ENCODE data around the gene MGLL. TPM values are rescaled to one million over a fixed set of nuclear protein-coding genes. Genes with fewer than 3 reads are reported as not detected.

MGLL gene
- total and polyA plus RNA-seq, 2 experiments from 2014 or later = 58.7 to 184 TPM

DNA sequence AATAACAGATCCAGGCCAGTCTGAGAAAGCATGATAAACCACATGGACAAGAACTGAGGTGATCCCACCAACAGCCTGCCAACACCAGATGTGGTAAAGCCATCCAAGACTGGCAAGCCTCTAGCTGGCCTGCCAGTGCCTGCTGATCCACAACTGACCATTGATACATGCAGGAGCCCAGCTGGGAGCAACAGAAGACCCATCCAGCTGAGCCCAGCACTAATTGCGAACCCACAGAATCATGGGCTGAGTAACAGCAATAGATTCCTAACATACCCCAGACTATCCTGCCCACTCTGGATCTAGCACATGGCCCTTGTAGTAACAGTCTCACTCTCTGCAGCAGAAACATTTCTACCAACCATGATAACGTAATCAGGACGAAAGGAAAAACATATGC lies 10.6 kb downstream of the MGLL start:
- H3K9me3 ChIP-seq (ENCODE audit: low read depth) = no peaks in the 10 kb centered on the region
- H3F3A ChIP-seq (ENCODE audit: insufficient read depth) = 0 out of 2 replicates have a peak, but pooled peaks cover 2% of the 10 kb centered on the region
- no peak for DNase-seq
- no peak overlapping the region for H3K9ac ChIP-seq
- 98 to 99% methylated on average over 3 of the region's 3 CpGs for WGBS, 2 experiments (ENCODE audit: low coverage in 1 of 2, low lambda C conversion rate in 2 of 2, missing lambda C conversion rate in 2 of 2)
- H3K4me2 ChIP-seq (ENCODE audit: unreplicated experiment) = no peak overlapping the region
- in situ Hi-C loops (cut with MboI) = no loop called here
- no peaks in the 10 kb centered on the region for H3K9me2 ChIP-seq (ENCODE audit: insufficient read depth)
- H3K27me3 ChIP-seq (replicated peaks; ENCODE audit: insufficient read depth) = no peaks in the 10 kb centered on the region
- H4K20me1 ChIP-seq (ENCODE audit: insufficient read depth) = no peaks in the 10 kb centered on the region
- TF ChIP-seq EZH2 (IDR thresholded peaks at IDR 0.05; ENCODE audit: insufficient read depth, poor library complexity, severe bottlenecking) (no peak), EZH2phosphoT487 (IDR thresholded peaks at IDR 0.05; ENCODE audit: insufficient read depth, low read depth) (no peak)
- H3K4me1 ChIP-seq (ENCODE audit: insufficient read depth) = peaks cover under 1% of the 10 kb centered on the region; the same call in 1 of the 2 replicates
- H3K79me2 ChIP-seq (ENCODE audit: insufficient read depth) = peaks cover 71% of the 10 kb centered on the region
- H3K27ac ChIP-seq = no peak overlapping the region
- no peak overlapping the region for H2AFZ ChIP-seq
- H3K4me3 ChIP-seq = no peak overlapping the region
- H3K36me3 ChIP-seq (ENCODE audit: low read depth) = peaks cover 23% of the 10 kb centered on the region

DNA sequence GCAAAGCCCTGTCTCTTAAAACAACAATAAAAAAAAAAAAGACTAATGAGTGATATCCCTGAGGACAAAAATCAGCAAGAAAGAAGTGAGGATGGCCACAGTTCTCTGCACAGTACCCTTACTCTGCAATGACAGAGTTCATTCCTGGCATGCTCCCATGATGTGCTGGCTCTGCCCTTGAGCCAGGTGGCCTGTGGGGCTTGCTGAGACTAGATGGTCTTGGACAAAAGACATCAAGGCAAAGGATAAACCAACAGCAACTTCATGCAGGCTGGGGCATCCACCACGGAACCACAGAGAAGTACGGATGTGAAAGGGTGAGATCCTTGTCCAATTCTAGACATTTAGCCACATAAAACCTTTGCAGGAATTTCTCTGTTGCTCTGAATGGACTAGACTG lies 12.7 kb downstream of the MGLL start:
- Histone ChIP-seq H3K4me2 (ENCODE audit: unreplicated experiment) (no peak overlapping the region), H2AFZ (no peak overlapping the region), H3K36me3 (ENCODE audit: low read depth) (peaks cover 23% of the 10 kb centered on the region), H4K20me1 (ENCODE audit: insufficient read depth) (no peaks in the 10 kb centered on the region), H3K4me1 (ENCODE audit: insufficient read depth) (peaks cover 7% of the 10 kb centered on the region), H3K9me3 (ENCODE audit: low read depth) (no peaks in the 10 kb centered on the region), H3K27me3 (replicated peaks; ENCODE audit: insufficient read depth) (no peaks in the 10 kb centered on the region), H3K9me2 (ENCODE audit: insufficient read depth) (no peaks in the 10 kb centered on the region), H3F3A (ENCODE audit: insufficient read depth) (peaks cover 13% of the 10 kb centered on the region), H3K9ac (no peak overlapping the region), H3K27ac (no peak overlapping the region), H3K4me3 (no peak overlapping the region), H3K79me2 (ENCODE audit: insufficient read depth) (peaks cover 52% of the 10 kb centered on the region)
- in situ Hi-C loops (cut with MboI) = loop anchor here (10.0 kb wide), 1 partner anchor 115 kb away; no protein-coding TSS in a partner anchor
- 100% methylated on average over 2 of the region's 2 CpGs for WGBS, 2 experiments (ENCODE audit: low coverage in 1 of 2, low lambda C conversion rate in 2 of 2, missing lambda C conversion rate in 2 of 2)
- DNase-seq = no peak
- TF ChIP-seq EZH2phosphoT487 (IDR thresholded peaks at IDR 0.05; ENCODE audit: insufficient read depth, low read depth) (no peak), EZH2 (IDR thresholded peaks at IDR 0.05; ENCODE audit: insufficient read depth, poor library complexity, severe bottlenecking) (no peak)

DNA sequence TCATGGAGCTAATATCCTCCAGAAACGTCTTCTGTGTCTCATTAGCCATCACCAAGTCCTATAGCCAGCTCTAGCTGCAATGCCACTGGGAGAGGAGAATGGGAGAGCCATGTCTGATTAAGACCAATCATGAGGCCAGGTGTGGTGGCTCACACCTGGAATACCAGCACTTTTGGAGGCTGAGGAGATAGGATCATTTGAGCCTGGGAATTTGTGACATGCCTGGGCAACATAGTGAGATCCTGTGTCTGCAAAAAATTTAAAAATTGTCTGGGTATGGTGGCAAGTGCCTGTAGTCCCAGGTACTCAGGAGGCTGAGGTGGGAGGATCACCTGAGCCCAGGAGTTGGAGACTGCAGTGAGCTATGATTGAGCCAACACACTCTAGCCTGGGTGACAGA lies 13.1 kb downstream of the MGLL start:
- Histone ChIP-seq H3K4me1 (ENCODE audit: insufficient read depth) (peaks cover 9% of the 10 kb centered on the region), H3K36me3 (ENCODE audit: low read depth) (peaks cover 23% of the 10 kb centered on the region), H3K4me2 (ENCODE audit: unreplicated experiment) (no peak overlapping the region), H3K9me2 (ENCODE audit: insufficient read depth) (no peaks in the 10 kb centered on the region), H3K27ac (no peak overlapping the region), H3F3A (ENCODE audit: insufficient read depth) (peaks cover 16% of the 10 kb centered on the region), H3K9ac (no peak overlapping the region), H2AFZ (no peak overlapping the region), H4K20me1 (ENCODE audit: insufficient read depth) (no peaks in the 10 kb centered on the region), H3K79me2 (ENCODE audit: insufficient read depth) (peaks cover 48% of the 10 kb centered on the region), H3K27me3 (replicated peaks; ENCODE audit: insufficient read depth) (no peaks in the 10 kb centered on the region), H3K9me3 (ENCODE audit: low read depth) (no peaks in the 10 kb centered on the region), H3K4me3 (no peak overlapping the region)
- in situ Hi-C loops (cut with MboI) = loop anchor here (10.0 kb wide), 1 partner anchor 114 kb away; no protein-coding TSS in a partner anchor
- DNase-seq = no peak
- WGBS, 2 experiments (ENCODE audit: low coverage in 1 of 2, low lambda C conversion rate in 2 of 2, missing lambda C conversion rate in 2 of 2) = 92 to 100% methylated on average over 1 of the region's 1 CpG
- TF ChIP-seq EZH2phosphoT487 (IDR thresholded peaks at IDR 0.05; ENCODE audit: insufficient read depth, low read depth) (no peak), EZH2 (IDR thresholded peaks at IDR 0.05; ENCODE audit: insufficient read depth, poor library complexity, severe bottlenecking) (no peak)

DNA sequence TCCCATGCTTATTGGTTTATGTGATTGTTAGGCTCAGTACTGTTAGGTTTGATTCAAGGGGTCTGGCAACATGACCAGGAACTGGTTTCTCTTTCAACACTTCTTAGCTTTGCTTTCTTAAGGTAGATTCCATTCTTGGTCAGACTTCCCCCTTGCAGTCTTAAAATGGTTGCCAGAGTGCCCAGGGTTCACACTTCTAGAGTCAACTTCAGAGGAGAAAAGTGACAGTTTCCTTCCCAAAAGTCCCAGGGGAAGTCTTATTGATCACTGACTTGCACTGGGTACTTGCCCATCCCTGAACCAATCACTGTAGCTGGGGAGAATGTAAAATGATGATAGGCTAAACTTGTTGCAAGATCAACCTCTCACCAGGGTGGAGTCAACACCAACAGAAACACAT lies 14.1 kb downstream of the MGLL start:
- TF ChIP-seq EZH2 (IDR thresholded peaks at IDR 0.05; ENCODE audit: insufficient read depth, poor library complexity, severe bottlenecking) = no peak
- no peak overlapping the region for H3K9ac ChIP-seq
- no peaks in the 10 kb centered on the region for H3K9me3 ChIP-seq (ENCODE audit: low read depth)
- peaks cover 17% of the 10 kb centered on the region for H3K4me1 ChIP-seq (ENCODE audit: insufficient read depth)
- H3K9me2 ChIP-seq (ENCODE audit: insufficient read depth) = no peaks in the 10 kb centered on the region
- H3K79me2 ChIP-seq (ENCODE audit: insufficient read depth) = peaks cover 39% of the 10 kb centered on the region
- in situ Hi-C loops (cut with MboI) = loop anchor here (10.0 kb wide), 1 partner anchor 113 kb away; no protein-coding TSS in a partner anchor
- no peak overlapping the region for H3K27ac ChIP-seq
- no peak for DNase-seq
- peaks cover 22% of the 10 kb centered on the region for H3F3A ChIP-seq (ENCODE audit: insufficient read depth)
- H3K4me3 ChIP-seq = no peak overlapping the region
- H3K36me3 ChIP-seq (ENCODE audit: low read depth) = peaks cover 23% of the 10 kb centered on the region
- no peak overlapping the region for H3K4me2 ChIP-seq (ENCODE audit: unreplicated experiment)
- no peak overlapping the region for H2AFZ ChIP-seq
- H3K27me3 ChIP-seq (replicated peaks; ENCODE audit: insufficient read depth) = no peaks in the 10 kb centered on the region
- H4K20me1 ChIP-seq (ENCODE audit: insufficient read depth) = no peaks in the 10 kb centered on the region
